ENCODE results near the gene THAP11. TPM values are rescaled to one million over a fixed set of nuclear protein-coding genes. Genes with fewer than 3 reads are reported as not detected.
"Not testable (repeated sequence)": the region's sequence is repeated elsewhere in the genome, so short reads cannot be mapped to it uniquely, and the experiment has no call there.

The THAP11 gene
- total RNA-seq, 1 donor from 2014 or later, result 50.6 TPM

DNA sequence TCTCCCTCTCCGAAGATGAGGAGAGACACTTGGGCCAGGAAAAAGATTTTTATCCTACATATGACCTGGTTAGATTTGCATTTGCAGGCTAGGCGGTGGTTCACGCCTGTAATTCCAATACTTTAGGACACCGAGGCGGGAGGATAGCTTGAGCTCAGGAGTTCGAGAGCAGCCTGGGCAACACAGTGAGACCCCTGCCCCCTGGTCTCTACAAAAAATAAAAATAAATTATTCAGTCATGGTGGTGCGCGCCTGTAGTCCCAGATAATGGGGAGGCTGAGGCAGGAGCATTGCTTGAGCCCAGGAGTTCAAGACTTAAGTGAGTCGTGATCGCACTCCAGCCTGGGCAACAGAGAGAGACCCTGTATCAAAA is 7.9 kb upstream of the THAP11 start:
- Histone ChIP-seq H3K27ac (peak overlapping the region; percentile 24), H3K9me3 (no peaks in the 10 kb centered on the region), H3K4me3 (peak overlapping the region; percentile 64 to 70), H3K4me1 (peaks cover 20% of the 10 kb centered on the region), H3K36me3 (peaks cover 0 to 31% of the 10 kb centered on the region in 2 donors), H3K27me3 (no peaks in the 10 kb centered on the region)
- intact Hi-C loops (cut with DNase I), result no loop called here
- TF ChIP-seq POLR2A (IDR thresholded peaks at IDR 0.05) (no peak), POLR2AphosphoS5 (IDR thresholded peaks at IDR 0.05; ENCODE audit: insufficient read depth in 1 of 2, low read depth in 1 of 2) (no peak)
- TF ChIP-seq, protein P1, sequence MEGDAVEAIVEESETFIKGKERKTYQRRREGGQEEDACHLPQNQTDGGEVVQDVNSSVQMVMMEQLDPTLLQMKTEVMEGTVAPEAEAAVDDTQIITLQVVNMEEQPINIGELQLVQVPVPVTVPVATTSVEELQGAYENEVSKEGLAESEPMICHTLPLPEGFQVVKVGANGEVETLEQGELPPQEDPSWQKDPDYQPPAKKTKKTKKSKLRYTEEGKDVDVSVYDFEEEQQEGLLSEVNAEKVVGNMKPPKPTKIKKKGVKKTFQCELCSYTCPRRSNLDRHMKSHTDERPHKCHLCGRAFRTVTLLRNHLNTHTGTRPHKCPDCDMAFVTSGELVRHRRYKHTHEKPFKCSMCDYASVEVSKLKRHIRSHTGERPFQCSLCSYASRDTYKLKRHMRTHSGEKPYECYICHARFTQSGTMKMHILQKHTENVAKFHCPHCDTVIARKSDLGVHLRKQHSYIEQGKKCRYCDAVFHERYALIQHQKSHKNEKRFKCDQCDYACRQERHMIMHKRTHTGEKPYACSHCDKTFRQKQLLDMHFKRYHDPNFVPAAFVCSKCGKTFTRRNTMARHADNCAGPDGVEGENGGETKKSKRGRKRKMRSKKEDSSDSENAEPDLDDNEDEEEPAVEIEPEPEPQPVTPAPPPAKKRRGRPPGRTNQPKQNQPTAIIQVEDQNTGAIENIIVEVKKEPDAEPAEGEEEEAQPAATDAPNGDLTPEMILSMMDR (IDR thresholded peaks at IDR 0.05), result no peak
- no peak for DNase-seq (ENCODE audit: extremely low spot score in 2 of 2)

DNA sequence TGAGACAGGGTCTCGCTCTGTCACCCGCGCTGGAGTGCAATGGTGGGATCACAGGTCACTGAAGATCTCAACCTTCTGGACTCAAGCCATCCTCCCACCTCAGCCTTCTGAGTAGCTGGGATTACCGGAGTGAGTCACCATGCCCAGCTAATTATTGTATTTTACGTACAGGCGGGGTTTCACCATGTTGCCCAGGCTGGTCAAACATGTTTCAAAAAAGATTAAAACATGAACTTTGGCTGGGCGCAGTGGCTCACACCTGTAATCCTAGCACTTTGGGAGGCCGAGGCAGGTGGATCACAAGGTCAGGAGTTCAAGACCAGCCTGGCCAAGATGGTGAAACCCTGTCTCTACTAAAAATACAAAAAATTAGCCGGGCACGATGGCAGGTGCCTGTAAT is 4.9 kb upstream of the THAP11 start:
- H3K27me3 ChIP-seq; H3K4me3 ChIP-seq; H3K36me3 ChIP-seq; H3K27ac ChIP-seq; DNase-seq (ENCODE audit: extremely low spot score in 2 of 2); H3K9me3 ChIP-seq; intact Hi-C loops (cut with DNase I): not testable (repeated sequence)
- peaks cover 23% of the 10 kb centered on the region for H3K4me1 ChIP-seq

DNA sequence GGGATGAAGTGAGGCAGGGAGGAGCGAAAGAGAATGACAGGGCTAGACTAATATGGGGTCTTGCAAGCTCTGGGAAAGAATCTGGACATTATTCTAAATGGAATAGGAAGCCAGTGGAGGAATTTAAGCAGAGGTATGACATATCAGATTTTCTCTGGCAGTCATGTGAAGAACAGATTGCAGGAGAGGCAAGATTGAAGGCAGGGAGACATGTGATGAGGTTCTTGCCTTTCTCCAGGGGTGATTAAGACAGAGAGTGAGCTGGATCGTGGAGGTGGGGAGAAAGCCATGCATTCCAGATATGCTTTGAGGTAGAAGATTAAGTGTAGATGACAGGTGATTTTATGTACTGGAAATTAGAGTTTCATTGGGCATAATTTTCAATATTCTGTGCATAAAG is 4.3 kb upstream of the THAP11 start:
- no peak overlapping the region for H3K4me3 ChIP-seq
- H3K27ac ChIP-seq, result no peak overlapping the region
- peaks cover 19% of the 10 kb centered on the region for H3K4me1 ChIP-seq
- TF ChIP-seq, protein P1 (IDR thresholded peaks at IDR 0.05), result no peak
- no peak for TF ChIP-seq POLR2A (IDR thresholded peaks at IDR 0.05)
- TF ChIP-seq POLR2AphosphoS5 (IDR thresholded peaks at IDR 0.05; ENCODE audit: insufficient read depth in 1 of 2, low read depth in 1 of 2), result no peak
- H3K36me3 ChIP-seq, result no peaks in the 10 kb centered on the region
- H3K9me3 ChIP-seq, result no peaks in the 10 kb centered on the region
- no peaks in the 10 kb centered on the region for H3K27me3 ChIP-seq
- intact Hi-C loops (cut with DNase I), result no loop called here
- no peak for DNase-seq (ENCODE audit: extremely low spot score in 2 of 2)

GRCh38 chr16:67841198-67841815 is 813 bp upstream of the THAP11 start:
- intact Hi-C loops (cut with DNase I), result no loop called here
- Histone ChIP-seq H3K27me3 (no peaks in the 10 kb centered on the region), H3K4me1 (peaks cover 42% of the 10 kb centered on the region), H3K27ac (peak overlapping the region; percentile 100), H3K36me3 (no peaks in the 10 kb centered on the region), H3K9me3 (no peaks in the 10 kb centered on the region), H3K4me3 (peak overlapping the region; percentile 64 to 72)
- no peak for DNase-seq (ENCODE audit: extremely low spot score in 2 of 2)
- TF ChIP-seq, protein P1 (IDR thresholded peaks at IDR 0.05), result no peak
- TF ChIP-seq POLR2A (IDR thresholded peaks at IDR 0.05) (no peak), POLR2AphosphoS5 (IDR thresholded peaks at IDR 0.05; ENCODE audit: insufficient read depth in 1 of 2, low read depth in 1 of 2) (no peak)

DNA sequence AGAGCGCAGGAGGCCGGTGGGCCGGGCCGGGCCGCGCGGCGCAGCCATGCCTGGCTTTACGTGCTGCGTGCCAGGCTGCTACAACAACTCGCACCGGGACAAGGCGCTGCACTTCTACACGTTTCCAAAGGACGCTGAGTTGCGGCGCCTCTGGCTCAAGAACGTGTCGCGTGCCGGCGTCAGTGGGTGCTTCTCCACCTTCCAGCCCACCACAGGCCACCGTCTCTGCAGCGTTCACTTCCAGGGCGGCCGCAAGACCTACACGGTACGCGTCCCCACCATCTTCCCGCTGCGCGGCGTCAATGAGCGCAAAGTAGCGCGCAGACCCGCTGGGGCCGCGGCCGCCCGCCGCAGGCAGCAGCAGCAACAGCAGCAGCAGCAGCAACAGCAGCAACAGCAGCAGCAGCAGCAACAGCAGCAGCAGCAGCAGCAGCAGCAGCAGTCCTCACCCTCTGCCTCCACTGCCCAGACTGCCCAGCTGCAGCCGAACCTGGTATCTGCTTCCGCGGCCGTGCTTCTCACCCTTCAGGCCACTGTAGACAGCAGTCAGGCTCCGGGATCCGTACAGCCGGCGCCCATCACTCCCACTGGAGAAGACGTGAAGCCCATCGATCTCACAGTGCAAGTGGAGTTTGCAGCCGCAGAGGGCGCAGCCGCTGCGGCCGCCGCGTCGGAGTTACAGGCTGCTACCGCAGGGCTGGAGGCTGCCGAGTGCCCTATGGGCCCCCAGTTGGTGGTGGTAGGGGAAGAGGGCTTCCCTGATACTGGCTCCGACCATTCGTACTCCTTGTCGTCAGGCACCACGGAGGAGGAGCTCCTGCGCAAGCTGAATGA is 606 bp downstream of the THAP11 start:
- no peaks in the 10 kb centered on the region for H3K27me3 ChIP-seq
- H3K9me3 ChIP-seq, result no peaks in the 10 kb centered on the region
- TF ChIP-seq, protein P1 (IDR thresholded peaks at IDR 0.05), result no peak
- TF ChIP-seq POLR2A (IDR thresholded peaks at IDR 0.05), result no peak
- TF ChIP-seq POLR2AphosphoS5 (IDR thresholded peaks at IDR 0.05; ENCODE audit: insufficient read depth in 1 of 2, low read depth in 1 of 2), result no peak
- H3K4me3 ChIP-seq, result peak overlapping the region; percentile 64 to 72
- intact Hi-C loops (cut with DNase I), result no loop called here
- H3K36me3 ChIP-seq, result no peaks in the 10 kb centered on the region
- H3K4me1 ChIP-seq, result peaks cover 48% of the 10 kb centered on the region
- no peak for DNase-seq (ENCODE audit: extremely low spot score in 2 of 2)
- H3K27ac ChIP-seq, result peak overlapping the region; percentile 100

All from vagina (tissue), 2 donors.